Measurements from ENCODE around the gene CDC6.

Gene CDC6

DNA sequence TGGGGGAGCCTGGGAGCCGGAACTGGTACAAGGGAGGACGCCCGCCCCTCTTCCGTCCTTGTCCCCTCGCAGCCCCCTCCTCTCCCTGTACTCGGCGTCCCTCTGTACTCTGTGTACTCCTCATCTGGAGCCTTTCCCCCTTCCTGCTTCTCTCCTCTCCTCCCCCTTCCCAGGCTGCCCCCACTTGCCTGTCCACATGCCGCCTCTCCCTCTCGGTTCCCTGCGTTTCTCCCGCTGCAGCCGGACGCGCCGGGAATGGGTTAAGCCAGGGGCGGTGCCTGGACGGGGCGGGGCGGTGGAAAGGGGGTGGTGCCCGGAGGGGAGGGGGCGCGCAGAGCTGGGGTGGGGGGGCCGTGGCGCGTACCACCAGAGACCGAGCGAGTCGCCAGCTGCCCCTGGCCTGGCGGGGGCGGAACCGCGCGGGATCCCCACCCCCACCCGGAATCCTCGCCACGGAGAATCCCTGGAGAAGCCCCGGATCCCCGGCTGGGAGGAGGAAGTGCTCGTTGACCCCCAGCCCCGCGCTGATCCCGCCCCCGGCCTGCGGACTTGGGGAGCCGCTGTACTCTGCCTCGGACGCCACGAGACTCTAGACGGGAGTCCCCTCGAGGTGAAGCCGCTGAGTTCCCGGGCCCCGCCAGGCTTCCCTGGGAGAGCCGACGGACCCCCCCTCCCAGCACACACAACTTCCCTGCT, 54.3 kb downstream of the CDC6 start:
- TF ChIP-seq, protein P1, sequence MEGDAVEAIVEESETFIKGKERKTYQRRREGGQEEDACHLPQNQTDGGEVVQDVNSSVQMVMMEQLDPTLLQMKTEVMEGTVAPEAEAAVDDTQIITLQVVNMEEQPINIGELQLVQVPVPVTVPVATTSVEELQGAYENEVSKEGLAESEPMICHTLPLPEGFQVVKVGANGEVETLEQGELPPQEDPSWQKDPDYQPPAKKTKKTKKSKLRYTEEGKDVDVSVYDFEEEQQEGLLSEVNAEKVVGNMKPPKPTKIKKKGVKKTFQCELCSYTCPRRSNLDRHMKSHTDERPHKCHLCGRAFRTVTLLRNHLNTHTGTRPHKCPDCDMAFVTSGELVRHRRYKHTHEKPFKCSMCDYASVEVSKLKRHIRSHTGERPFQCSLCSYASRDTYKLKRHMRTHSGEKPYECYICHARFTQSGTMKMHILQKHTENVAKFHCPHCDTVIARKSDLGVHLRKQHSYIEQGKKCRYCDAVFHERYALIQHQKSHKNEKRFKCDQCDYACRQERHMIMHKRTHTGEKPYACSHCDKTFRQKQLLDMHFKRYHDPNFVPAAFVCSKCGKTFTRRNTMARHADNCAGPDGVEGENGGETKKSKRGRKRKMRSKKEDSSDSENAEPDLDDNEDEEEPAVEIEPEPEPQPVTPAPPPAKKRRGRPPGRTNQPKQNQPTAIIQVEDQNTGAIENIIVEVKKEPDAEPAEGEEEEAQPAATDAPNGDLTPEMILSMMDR (IDR thresholded peaks at IDR 0.05; ENCODE audit: low read depth, low read length) = no peak
- DNase-seq (ENCODE audit: extremely low read depth, low read depth) = no peak

DNA sequence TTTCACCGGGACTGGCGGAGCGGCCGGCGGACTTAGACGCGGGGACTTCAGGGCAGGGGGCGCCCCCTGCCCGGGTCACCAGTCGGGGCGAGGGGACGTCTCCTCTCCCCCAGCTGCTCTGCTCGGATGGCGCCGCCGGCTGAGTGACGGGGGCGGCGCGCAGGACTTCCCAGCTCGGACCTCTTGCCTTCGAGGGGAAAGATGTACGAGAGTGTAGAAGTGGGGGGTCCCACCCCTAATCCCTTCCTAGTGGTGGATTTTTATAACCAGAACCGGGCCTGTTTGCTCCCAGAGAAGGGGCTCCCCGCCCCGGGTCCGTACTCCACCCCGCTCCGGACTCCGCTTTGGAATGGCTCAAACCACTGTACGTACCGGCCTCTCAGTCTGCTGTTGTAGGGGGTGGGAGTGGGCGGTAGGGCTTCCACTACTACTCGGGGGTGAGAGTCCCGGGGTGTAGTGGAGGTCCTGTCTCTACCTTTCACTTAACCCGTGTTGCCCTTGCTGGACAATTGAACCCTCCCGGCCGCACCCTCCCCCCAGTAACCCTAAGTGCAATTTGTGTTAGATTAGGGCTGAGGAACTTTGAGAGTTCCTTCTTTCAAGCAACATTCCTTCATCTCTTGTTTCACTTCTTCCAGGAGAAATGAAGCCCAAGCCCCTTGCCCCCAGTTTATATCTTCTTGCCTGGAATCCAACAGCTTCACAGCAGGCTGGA, 55.0 kb downstream of the CDC6 start:
- TF ChIP-seq, protein P1 (IDR thresholded peaks at IDR 0.05; ENCODE audit: low read depth, low read length) = no peak
- DNase-seq (ENCODE audit: extremely low read depth, low read depth) = no peak

DNA sequence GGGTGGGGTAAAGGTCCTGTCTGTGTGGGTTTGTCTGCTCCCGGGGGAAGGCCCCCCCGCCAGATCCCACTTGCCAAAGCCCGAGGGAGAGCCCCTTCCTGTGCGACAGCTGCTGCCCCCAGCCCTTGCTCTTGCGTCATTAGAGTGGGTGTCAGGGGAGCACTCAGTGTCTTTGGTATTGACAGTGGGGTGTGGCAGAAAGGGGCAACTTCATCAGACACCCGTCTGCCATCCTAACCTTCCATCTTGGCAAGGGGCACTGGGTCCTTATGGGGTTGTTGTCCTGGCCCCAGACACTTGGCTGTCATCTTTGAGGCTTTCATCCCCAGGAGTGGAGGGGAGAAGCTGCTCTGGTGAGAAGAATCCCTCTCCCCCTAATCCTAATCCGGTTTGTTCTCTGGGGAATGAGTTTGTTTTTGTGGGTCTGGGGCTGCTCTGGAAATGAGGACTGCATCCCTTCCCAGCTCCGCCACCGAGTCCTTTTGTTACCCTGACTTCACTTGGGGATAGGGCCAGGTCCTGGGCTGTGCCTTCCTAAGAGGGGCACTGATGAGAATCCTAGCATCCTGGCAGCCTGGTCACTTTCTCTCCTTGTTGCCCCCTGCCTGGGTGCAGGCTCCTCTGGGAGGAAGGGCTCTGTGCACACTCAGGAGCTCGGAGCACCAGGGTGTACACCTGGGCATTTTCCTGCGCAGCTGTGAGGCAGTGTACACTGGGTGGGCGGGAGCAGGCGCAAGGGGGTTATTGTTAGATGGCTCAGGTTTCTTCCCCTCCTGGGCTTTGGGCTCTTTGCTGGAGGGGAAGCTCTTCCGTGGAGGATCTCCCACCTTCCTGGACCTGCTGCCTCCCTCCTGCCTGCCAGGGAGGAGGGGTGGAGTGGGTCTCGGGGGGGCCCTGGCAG, 55.8 kb downstream of the CDC6 start:
- TF ChIP-seq, protein P1 (IDR thresholded peaks at IDR 0.05; ENCODE audit: low read depth, low read length) = no peak
- no peak for DNase-seq (ENCODE audit: extremely low read depth, low read depth)

DNA sequence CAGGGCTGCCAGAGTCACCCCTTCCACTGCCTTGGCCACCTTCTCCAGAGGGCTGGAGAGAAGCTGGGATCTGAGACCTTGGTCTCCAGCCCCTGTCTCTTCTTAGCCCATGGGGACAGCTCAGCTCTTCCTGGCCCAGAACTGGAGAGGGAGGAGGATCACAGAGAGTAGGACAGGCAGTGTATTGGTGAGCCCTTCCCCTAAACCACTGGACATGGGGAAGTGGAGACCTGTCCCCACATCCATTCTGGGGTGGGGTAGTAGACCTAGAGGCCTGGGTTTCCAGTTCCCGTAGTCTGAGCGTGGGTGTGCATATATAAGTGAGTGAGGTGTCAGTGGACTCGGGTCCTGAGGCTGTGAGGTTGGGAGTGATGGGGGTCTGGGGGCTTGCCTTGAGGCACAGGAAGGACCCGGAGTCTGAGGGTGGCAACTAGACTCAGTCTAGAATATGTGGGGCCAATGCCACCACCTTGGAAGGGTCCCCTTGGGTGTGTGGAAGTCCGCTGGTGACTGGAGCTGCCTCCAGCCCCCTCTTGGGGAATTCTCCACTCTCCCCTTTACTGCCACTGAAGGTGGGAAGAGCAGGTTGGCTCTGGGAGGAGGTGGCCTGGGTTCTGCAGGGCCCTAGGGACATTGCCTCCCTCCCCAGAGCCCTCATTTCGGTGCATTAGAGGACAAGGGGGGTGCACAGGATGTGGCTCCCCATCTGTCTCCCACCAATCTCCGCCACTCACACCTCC, 56.9 kb downstream of the CDC6 start:
- DNase-seq (ENCODE audit: extremely low read depth, low read depth) = no peak
- TF ChIP-seq, protein P1 (IDR thresholded peaks at IDR 0.05; ENCODE audit: low read depth, low read length) = no peak

DNA sequence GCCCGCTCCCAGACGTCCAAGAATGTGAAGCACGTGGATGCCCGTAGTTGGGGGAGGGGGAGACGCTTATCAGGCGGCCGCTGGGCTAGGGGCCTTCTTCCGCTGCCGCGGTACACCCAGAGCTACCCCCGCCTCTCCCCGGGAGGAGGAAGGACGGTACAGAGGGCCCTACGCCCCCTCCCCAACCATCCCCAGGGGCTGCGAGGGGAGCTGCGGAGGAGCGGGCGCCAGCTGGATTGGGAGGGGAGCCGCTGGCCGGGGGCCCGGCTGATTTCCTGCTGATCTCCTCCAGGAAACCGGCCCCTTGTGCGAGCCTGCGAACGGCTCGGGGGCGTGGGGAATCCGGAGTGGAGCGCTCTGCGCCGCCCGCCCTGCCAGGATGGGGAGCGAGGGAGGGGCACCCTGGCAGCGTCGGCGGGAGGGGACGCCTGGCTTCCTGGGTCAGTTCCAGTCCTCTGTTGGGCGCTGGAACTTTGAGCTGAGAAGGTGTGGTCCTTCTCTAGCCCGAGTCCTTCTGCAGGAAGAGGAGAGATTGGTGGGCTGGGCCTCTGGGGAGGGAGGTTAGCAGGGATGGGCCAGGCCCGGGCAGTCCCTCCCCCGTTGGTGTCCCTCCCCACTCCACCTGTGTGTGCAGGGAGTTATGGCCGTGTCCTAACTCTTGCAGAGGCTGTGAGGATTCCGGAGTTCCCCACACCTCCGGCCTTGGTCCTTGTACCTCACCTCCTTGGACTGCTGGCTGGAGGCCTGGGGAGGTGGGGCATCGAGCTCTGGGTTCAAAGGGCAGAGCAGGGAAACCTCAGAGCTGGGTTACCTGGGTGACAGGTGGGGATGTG, 57.7 kb downstream of the CDC6 start:
- TF ChIP-seq, protein P1 (IDR thresholded peaks at IDR 0.05; ENCODE audit: low read depth, low read length) = no peak
- DNase-seq (ENCODE audit: extremely low read depth, low read depth) = no peak

DNA sequence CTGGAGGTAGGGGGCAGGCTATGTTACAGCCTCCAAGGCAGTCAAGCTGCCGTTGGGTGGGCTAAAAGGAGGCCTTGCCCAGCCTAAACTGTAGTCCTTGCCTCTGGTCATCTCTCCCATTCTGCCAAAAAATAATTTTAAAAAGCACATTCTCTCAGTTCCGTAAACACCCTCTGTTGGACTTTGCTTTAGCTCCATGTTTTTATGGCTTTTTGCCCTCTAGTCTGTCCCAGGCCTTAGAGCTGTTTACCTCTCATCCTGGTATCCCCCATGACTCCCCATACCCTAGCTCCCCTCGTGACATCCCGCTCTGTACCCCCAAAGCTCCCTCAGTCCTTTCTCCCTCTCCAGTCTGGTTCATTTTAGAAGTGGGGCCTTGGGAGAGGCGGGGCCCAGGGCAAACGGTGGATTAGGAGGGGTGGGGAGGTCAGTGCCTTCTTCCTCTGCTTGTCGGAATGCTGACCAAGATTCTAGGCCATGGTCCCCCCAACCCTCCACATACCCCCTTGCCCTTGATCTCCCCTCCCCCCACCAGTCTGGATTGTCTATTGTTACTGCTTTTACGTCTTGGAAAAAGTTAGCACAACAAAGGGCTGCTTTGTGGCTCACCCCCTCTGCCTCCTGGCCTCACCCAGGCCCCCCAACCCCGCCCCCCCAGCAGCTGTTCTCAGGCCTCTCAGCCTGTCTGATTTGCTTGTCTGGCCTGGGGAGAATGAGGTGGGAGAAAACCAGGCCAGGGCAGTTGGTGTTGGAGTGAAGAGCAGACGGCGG, 58.5 kb downstream of the CDC6 start:
- TF ChIP-seq, protein P1 (IDR thresholded peaks at IDR 0.05; ENCODE audit: low read depth, low read length) = no peak
- no peak for DNase-seq (ENCODE audit: extremely low read depth, low read depth)

Measured in AG09319 (cell line).